DND-41 (cell line): ENCODE measurements around the gene RPN2.

ENCODE experiments used
- ATAC-seq: fragments of 200-7000 bp; cut with Tn5 transposase; 3 replicates; pipeline ENCODE4 v1.9.1; 2021; ENCODE audit warnings: low read depth; ENCODE audit not compliant: insufficient read depth
- DNase-seq: peaks from one replicate; pipeline ENCODE4 v3.0.0-alpha.2; 2020
- H2AFZ ChIP-seq: 2 replicates; pipeline ENCODE4 v1.6.0; 2012; ENCODE audit warnings: low read depth, low read length
- H3K27ac ChIP-seq: 2 replicates; pipeline ENCODE4 v1.5.1; 2012; ENCODE audit warnings: low read length, inconsistent platforms
- H3K27me3 ChIP-seq: fragments of 200-600 bp; sonication (generic); 2 replicates; pipeline ENCODE4 v1.6.0; 2012; ENCODE audit warnings: low read length, mild to moderate bottlenecking, inconsistent platforms; ENCODE audit not compliant: insufficient read depth, poor library complexity
- H3K36me3 ChIP-seq: 2 replicates; pipeline ENCODE4 v1.5.1; 2012; ENCODE audit warnings: low read length, inconsistent platforms; ENCODE audit not compliant: insufficient read depth
- H3K4me1 ChIP-seq: 2 replicates; pipeline ENCODE4 v1.5.1; 2012; ENCODE audit warnings: mild to moderate bottlenecking, low read length; ENCODE audit not compliant: insufficient read depth
- H3K4me2 ChIP-seq: 2 replicates; pipeline ENCODE4 v1.6.0; 2012; ENCODE audit warnings: mild to moderate bottlenecking, moderate library complexity, low read length, inconsistent platforms; ENCODE audit not compliant: insufficient read depth
- H3K4me3 ChIP-seq, 2 experiments: fragments of 200-600 bp in 1 of 2; shearing (Covaris generic) in 1 of 2; 2 replicates each; pipeline ENCODE4 v1.5.1; 2012 to 2016; ENCODE audit warnings: inconsistent platforms in 2 of 2, low read length in 2 of 2, mild to moderate bottlenecking in 2 of 2, low read depth in 1 of 2, moderate library complexity in 1 of 2
- H3K79me2 ChIP-seq: 2 replicates; pipeline ENCODE4 v1.6.0; 2012; ENCODE audit warnings: low read length, inconsistent platforms; ENCODE audit not compliant: insufficient read depth
- H3K9ac ChIP-seq: 2 replicates; pipeline ENCODE4 v1.6.0; 2012; ENCODE audit warnings: low read depth, mild to moderate bottlenecking, inconsistent platforms, low read length, moderate library complexity
- H3K9me3 ChIP-seq: 2 replicates; pipeline ENCODE4 v1.5.1; 2012; ENCODE audit warnings: low read length, moderate library complexity, mild to moderate bottlenecking, inconsistent platforms; ENCODE audit not compliant: insufficient read depth, severe bottlenecking
- H4K20me1 ChIP-seq: 2 replicates; pipeline ENCODE4 v1.6.0; 2012; ENCODE audit warnings: low read length; ENCODE audit not compliant: insufficient read depth
- CTCF ChIP-seq: IDR thresholded peaks from 2 replicates; pipeline ENCODE4 v1.5.1; 2012; ENCODE audit warnings: borderline replicate concordance, low read length, moderate library complexity, mild to moderate bottlenecking; ENCODE audit not compliant: poor library complexity, severe bottlenecking; ENCODE audit errors: extremely low read depth
- EZH2 ChIP-seq: IDR thresholded peaks from 3 replicates; pipeline ENCODE4 v1.6.1; 2012; ENCODE audit warnings: borderline replicate concordance, low read depth, mild to moderate bottlenecking, moderate library complexity, low read length, inconsistent platforms; ENCODE audit not compliant: severe bottlenecking

The RPN2 gene

GRCh38 chr20:37254114-37254878 is 75.2 kb downstream of the RPN2 start:
- Histone ChIP-seq H3K9ac (no peak overlapping the region), H4K20me1 (no peaks in the 10 kb centered on the region; the same call in 1 of the 2 replicates), H3K27me3 (peaks cover 4% of the 10 kb centered on the region), H3K9me3 (no peaks in the 10 kb centered on the region), H3K4me1 (no peaks in the 10 kb centered on the region), H2AFZ (no peak overlapping the region), H3K4me3 (no peak overlapping the region), H3K4me2 (no peak overlapping the region), H3K79me2 (no peaks in the 10 kb centered on the region), H3K36me3 (no peaks in the 10 kb centered on the region), H3K27ac (no peak overlapping the region)
- TF ChIP-seq EZH2 (no peak), CTCF (no peak)
- no peak for DNase-seq
- no peak for ATAC-seq

- no peak for DNase-seq
- no peaks in the 10 kb centered on the region for H3K36me3 ChIP-seq
Measured at GRCh38 chr20:37256286-37256685, 77.2 kb downstream of the RPN2 start.

DNA sequence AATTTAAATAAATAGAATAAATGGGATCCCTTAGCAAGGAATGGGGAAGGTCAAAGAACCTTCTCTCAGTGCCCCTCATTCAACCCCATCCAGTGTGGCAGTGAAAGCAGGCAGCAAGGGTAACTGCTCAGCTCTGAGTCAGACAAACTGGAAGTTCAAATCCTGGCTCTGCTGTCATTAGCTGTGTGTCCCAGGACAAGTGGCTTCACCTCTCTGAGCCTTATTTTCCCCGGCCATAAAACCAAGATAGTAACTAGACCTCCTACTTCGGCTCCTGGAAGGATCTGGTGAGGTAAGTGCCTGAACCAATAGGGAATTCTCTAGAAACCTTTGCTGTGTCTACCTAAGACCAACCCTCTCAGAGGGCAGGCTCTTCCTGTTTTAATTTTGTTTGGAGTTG is 78.4 kb downstream of the RPN2 start:
- no peak for ATAC-seq
- H3K9me3 ChIP-seq = no peaks in the 10 kb centered on the region
- TF ChIP-seq CTCF (no peak), EZH2 (no peak)
- H2AFZ ChIP-seq = no peak overlapping the region
- H3K36me3 ChIP-seq = no peaks in the 10 kb centered on the region
- no peak overlapping the region for H3K9ac ChIP-seq
- H3K27me3 ChIP-seq = peaks cover 14% of the 10 kb centered on the region
- no peak for DNase-seq
- no peaks in the 10 kb centered on the region for H3K4me1 ChIP-seq
- H3K4me2 ChIP-seq = no peak overlapping the region
- H3K79me2 ChIP-seq = no peaks in the 10 kb centered on the region
- H3K27ac ChIP-seq = no peak overlapping the region
- no peaks in the 10 kb centered on the region; the same call in 1 of the 2 replicates for H4K20me1 ChIP-seq
- H3K4me3 ChIP-seq = no peak overlapping the region

More at GRCh38 chr20:37256286-37256685, 77.2 kb downstream of the RPN2 start:
- no peak overlapping the region for H3K4me3 ChIP-seq
- H2AFZ ChIP-seq = no peak overlapping the region
- H3K4me1 ChIP-seq = no peaks in the 10 kb centered on the region
- peaks cover 14% of the 10 kb centered on the region for H3K27me3 ChIP-seq
- no peak overlapping the region for H3K9ac ChIP-seq
- no peaks in the 10 kb centered on the region for H3K79me2 ChIP-seq
- TF ChIP-seq CTCF (no peak), EZH2 (no peak)
- ATAC-seq = no peak
- H3K9me3 ChIP-seq = no peaks in the 10 kb centered on the region
- H3K27ac ChIP-seq = no peak overlapping the region
- H4K20me1 ChIP-seq = no peaks in the 10 kb centered on the region; the same call in 1 of the 2 replicates
- H3K4me2 ChIP-seq = no peak overlapping the region
